HG02884 (cell line): ENCODE measurements around the gene ILDR1.
"Not testable (repeated sequence)": the region's sequence is repeated elsewhere in the genome, so short reads cannot be mapped to it uniquely, and the experiment has no call there.

Experiments used
- ATAC-seq: cut with Tn5 transposase; IDR thresholded peaks from one replicate; pipeline ENCODE4 v1.9.1; 2021; ENCODE audit warnings: mild to moderate bottlenecking, moderate library complexity; ENCODE audit not compliant: unreplicated experiment

Gene ILDR1

DNA sequence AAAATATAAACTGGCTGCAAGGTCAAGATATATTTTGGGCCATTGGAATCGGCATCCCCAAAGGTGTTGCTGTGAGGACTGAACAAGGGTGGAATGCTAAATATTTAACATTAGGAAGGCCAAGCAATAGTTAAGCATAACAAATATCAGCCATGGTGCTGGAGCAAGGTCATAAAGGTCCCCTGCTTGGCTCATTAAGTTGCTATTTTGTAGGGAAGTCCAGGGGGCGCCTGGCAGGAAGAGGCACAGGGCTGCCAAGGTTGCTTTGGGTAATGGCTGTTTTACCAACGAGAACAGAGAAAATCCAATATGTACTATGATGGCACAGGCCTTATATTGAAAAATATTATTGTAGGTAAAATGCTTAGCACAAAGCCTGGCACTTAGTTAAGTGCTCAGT lies 65.7 kb downstream of the ILDR1 start:
- ATAC-seq, result no peak

DNA sequence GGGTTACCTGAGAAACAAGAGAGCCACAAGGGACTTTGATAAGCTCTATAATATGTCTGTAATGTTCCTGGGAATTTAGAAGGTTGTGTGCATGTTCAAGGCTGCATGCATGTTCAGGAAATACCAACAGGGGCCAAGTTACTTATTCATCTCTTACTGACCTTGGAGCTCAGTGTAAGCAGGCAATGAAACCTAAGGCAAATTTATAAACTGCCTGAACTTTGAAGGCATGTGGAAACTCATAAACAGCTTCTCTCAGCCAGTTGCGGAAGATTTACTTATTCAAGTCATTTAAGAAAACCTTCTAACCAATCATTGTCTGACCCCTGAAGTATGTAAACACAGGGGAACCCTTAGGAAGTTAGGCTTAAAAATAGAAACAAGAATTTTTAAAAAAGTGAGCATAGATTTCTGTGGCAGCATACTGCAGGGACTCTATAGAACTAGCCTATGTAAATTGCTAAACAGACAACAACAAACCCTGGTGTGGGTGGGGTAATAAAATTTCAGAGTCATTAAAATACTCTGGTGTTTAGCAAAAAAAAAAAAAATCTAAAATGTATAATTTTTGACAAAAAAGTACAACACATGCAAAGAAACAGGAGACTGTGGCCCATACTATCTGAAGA lies 70.6 kb downstream of the ILDR1 start:
- no peak for ATAC-seq

DNA sequence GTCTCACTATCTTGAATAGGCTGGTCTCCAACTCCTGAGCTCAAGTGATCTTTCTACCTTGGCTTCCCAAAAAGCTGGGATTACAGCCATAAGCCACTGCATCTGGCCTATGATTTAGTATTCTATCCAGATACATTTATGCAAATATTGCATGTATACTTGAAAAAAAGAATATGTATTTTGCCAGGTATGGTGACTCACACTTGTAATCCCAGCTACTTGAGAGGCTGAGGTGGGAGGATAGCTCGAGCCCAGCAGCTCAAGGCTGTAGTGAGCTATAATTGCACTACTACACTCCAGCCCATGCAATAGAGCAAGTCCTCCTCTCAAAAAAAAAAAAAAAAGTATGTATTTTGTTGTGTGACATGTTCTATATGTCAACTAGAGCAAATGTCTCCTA lies 73.4 kb downstream of the ILDR1 start:
- ATAC-seq, result no peak

DNA sequence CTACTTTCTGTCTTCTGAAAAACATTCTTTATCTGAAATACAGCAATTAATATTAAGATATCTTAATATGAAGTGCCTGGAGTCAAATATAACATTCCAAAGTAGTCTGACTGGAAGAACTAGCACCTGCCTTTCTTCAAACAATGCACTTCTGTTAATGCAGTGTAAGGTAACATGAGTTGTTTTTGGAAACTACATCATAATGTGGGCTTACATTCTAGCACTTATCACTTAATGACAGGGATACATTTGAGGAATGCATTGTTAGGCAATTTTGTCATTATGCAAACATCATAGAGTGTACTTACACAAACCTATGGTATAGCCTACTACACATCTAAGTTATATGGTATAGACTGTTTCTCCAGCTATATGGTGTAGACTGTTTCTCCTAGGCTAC lies 78.6 kb downstream of the ILDR1 start:
- ATAC-seq, result no peak

DNA sequence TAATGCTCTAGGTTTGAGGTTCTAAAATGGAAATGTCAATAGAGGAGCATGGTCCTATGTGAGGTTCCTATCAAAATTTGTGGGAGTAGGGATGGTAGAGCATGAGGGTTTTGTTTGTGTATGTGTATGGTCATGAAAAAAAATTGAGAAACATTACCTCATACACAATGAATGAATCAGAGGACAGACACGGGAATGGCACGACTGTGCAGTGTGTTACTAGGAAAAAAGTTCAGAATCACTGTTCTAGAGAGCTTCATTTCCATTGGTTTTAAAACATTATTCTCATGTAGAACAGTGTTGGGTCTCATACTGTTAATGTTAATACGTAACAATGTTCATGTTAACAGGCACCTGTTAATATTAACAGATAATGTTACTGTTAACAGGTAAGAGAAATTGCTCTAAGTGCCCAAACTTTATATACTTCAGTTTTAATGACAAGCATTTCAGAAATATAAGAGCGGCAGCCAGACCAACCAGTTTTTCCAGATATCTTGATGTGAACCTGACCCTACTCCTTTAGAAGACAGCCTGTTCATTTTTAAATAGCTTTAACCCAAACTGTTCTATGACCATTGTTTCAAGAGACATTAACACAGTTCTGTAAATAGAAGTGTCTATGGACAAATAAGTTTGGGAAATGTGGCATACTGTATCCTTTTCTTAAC lies 79.8 kb downstream of the ILDR1 start:
- no peak for ATAC-seq

DNA sequence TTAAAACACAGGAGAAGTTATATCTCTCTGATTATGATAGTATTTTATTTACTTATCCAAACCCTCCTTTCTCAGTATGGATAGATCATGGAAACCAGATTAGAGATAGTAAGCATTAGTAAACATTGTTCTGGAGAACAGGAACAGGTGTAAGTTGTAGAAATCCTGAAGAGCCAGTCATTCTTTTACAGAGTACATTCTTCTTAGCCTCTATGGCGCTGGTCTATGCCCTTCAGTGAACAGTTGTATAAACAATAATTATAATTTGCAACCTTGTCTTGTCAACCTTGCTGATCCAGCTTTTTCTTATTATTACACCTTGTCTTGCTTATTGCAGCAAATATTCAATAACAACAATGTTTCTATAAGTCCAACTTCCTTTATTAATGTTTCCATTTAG lies 80.5 kb downstream of the ILDR1 start:
- no peak for ATAC-seq

DNA sequence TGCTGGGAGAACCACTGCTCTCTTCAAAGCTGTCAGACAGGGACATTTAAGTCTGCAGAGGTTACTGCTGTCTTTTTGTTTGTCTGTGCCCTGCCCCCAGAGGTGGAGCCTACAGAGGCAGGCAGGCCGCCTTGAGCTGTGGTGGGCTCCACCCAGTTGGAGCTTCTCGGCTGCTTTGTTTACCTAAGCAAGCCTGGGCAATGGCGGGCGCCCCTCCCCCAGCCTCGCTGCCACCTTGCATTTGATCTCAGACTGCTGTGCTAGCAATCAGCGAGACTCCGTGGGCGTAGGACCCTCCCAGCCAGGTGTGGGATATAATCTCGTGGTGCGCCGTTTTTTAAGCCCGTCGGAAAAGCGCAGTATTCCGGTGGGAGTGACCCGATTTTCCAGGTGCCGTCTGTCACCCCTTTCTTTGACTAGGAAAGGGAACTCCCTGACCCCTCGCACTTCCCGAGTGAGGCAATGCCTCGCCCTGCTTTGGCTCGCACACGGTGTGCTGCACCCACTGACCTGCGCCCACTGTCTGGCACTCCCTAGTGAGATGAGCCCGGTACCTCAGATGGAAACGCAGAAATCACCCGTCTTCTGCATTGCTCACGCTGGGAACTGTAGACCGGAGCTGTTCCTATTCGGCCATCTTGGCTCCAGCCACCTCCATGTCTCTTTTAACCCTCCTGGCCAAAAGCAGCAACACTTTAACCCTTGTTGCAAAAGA lies 83.7 kb downstream of the ILDR1 start:
- not testable (repeated sequence) for ATAC-seq
